Measurements from ENCODE around the gene SLC66A2.

SLC66A2 gene

DNA sequence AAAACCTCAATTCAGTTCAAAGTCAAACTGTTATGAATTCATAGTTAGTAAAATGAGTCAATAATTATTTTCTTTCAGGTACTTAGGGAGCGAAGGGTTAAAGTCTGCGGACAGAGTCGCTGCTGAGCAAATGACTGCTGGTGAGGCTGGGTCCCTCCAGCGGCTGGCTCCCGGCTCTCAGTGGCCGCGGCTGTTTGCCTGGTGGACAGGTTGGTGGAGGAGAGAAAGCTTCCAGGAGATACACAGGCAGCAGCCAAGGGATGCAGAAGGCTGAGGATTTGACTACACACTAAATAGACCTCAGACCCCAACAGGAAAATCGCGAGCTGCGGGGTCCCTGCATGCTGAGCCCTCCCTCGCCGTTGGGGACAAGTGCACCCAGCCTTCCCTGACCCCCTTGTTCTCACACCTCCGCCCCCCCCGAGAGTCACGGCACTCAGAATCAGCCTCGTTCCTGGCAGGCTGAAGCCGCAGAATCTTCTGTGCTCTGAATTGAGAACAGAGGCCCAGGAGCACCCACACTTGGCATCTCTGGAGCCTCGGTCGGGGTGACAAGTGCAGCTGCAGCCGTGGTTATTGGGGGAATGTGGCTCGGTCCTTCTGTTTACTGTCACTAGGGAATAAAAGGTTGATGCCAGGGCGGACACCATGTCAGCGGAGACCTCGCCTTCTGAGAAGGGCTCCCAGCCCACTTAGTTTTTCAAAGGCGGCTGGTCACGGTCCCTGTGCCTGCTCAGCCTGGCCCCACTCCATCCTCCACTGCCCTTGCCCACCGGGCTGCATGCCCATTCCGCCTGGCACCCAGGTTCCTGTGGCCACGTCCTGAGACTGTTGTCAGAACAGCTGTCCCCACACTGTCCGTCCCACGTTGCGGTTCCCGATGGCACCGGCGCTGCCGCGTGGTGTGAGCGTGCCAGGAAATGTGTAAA is 74.0 kb downstream of the SLC66A2 start:
- Mint-ChIP-seq H3K27ac (no peak overlapping the region), H3K27me3 (ENCODE audit: low read depth) (peaks cover 14% of the 10 kb centered on the region), H3K36me3 (ENCODE audit: low read depth) (peaks cover 4% of the 10 kb centered on the region), H3K4me3 (no peak overlapping the region), H3K9me3 (peaks cover 14% of the 10 kb centered on the region), H3K4me1 (peaks cover 9% of the 10 kb centered on the region)
- TF ChIP-seq, protein P1, sequence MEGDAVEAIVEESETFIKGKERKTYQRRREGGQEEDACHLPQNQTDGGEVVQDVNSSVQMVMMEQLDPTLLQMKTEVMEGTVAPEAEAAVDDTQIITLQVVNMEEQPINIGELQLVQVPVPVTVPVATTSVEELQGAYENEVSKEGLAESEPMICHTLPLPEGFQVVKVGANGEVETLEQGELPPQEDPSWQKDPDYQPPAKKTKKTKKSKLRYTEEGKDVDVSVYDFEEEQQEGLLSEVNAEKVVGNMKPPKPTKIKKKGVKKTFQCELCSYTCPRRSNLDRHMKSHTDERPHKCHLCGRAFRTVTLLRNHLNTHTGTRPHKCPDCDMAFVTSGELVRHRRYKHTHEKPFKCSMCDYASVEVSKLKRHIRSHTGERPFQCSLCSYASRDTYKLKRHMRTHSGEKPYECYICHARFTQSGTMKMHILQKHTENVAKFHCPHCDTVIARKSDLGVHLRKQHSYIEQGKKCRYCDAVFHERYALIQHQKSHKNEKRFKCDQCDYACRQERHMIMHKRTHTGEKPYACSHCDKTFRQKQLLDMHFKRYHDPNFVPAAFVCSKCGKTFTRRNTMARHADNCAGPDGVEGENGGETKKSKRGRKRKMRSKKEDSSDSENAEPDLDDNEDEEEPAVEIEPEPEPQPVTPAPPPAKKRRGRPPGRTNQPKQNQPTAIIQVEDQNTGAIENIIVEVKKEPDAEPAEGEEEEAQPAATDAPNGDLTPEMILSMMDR (IDR thresholded peaks at IDR 0.05; ENCODE audit: unreplicated experiment in 3 of 3) = no peak

DNA sequence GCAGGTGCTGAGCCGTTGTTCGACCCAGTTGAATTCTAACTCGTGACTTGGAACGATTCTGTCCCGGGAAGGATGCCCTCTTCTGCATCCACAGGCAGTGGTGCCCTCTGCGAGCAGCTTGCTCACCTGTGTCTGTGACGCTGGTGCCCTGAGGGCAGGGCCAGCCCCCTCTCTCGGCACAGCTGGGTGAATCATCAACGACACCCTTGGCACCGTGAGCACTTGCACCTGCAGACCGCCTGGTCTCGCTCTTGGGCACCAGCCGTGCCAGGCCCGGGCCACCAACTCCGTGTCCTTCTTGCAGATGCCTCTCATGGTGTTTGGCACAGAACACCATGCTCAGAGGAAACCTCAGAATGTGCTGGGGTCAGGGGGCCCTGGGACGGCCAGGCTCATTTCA is 75.0 kb downstream of the SLC66A2 start:
- Mint-ChIP-seq H3K4me3 (no peak overlapping the region), H3K36me3 (ENCODE audit: low read depth) (no peaks in the 10 kb centered on the region), H3K27ac (no peak overlapping the region), H3K27me3 (ENCODE audit: low read depth) (peaks cover 14% of the 10 kb centered on the region), H3K4me1 (peaks cover 10% of the 10 kb centered on the region), H3K9me3 (peaks cover 7% of the 10 kb centered on the region)
- TF ChIP-seq, protein P1 (IDR thresholded peaks at IDR 0.05; ENCODE audit: unreplicated experiment in 3 of 3) = no peak

DNA sequence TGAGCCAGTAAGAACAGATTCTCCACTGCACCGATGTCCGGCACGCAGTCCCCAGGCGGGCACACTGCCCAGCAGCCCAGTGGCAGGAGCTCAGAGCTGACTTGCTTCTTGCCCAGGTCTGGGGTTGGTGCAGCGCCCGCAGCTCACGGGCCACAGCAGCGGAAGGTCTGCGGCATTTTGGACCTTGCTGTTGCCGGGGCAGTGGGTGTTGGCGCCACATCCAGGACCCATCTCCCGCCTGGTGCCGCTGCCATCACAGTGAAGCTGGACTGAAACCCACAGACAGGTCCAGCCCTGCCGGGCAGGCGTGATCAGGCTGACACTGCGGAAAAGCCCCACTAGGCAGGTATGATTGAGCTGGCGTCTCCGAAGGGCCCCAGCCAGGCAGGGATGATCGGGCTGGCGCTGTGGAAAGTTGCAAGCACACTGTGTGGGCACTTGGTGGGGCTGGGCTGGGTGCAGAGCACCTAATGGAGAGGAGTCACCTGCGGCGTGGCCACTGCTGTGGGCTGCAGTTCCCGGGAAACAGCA is 75.5 kb downstream of the SLC66A2 start:
- Mint-ChIP-seq H3K4me1 (peaks cover 10% of the 10 kb centered on the region), H3K36me3 (ENCODE audit: low read depth) (no peaks in the 10 kb centered on the region), H3K27ac (no peak overlapping the region), H3K9me3 (peaks cover 7% of the 10 kb centered on the region), H3K4me3 (no peak overlapping the region), H3K27me3 (ENCODE audit: low read depth) (peaks cover 14% of the 10 kb centered on the region)
- TF ChIP-seq, protein P1 (IDR thresholded peaks at IDR 0.05; ENCODE audit: unreplicated experiment in 3 of 3) = no peak

DNA sequence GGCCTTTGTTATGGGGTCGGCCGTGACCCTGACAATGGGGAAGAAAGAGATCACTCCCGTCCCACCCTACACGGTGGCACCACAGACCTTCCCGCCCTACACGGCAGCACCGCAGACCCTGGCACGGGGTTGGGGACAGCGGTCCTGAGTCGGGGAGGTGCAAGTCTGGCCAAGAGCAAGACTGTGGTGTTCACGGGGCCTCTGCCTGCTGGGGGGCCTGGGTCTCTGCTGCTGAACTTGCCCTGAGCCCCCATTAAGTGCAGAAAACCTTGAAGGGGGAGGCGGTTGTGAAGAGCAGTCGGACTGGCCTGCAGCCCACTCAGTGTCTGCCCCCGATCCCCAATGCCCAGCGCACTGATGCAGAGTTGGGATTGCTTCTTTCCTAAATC is 75.9 kb downstream of the SLC66A2 start:
- Mint-ChIP-seq H3K9me3 (peaks cover 7% of the 10 kb centered on the region), H3K4me1 (peaks cover 12% of the 10 kb centered on the region), H3K27me3 (ENCODE audit: low read depth) (peaks cover 14% of the 10 kb centered on the region), H3K4me3 (no peak overlapping the region), H3K36me3 (ENCODE audit: low read depth) (no peaks in the 10 kb centered on the region), H3K27ac (no peak overlapping the region)
- TF ChIP-seq, protein P1 (IDR thresholded peaks at IDR 0.05; ENCODE audit: unreplicated experiment in 3 of 3) = no peak

DNA sequence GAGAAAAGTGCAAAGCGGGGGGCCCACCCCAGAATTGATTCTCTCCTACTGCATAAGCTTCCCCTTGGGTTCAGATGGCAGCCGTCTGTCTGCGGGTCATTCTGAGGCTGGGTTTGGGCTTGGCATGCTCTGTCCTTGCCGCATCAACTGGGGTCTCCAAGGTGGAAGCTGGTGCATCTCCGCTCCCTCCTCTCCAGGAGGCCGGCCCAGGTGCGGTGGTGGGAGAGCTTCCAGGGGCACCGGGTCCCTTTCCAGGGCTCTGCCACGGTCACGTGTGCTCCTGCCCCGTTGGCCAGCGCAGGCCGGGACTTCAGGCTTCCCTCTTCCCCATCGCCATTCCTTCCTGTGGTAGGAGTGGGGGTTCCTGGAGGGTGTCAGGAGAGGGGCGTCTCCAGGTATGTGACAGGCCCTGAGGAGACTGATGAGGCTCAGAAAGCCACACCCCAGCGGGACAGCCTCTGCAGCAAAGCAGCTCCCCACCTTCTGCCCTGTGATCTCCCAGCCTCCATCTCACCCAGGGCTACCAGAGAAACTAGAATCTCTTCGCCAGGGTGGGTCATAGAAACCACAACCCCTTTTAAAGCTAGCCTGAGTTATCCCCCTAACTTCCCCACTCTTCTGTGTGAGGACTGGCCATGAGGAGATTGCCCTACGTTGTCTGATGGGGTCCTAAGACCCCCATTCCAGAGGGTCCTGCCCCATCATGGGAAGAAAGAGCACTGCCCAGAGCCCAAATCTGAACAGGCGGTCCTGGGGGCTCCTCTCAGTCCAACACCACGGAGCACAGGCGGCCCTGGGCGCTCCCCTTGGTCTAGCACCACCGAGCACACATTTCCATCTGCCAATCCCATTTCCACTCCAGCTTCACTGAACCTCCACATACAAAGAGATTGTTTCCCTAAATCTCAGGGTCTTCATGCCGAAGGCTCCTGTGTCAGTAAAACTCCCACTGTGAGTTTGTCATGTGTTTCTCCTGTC is 76.6 kb downstream of the SLC66A2 start:
- H3K4me3 Mint-ChIP-seq = no peak overlapping the region
- H3K27ac Mint-ChIP-seq = no peak overlapping the region
- TF ChIP-seq, protein P1 (IDR thresholded peaks at IDR 0.05; ENCODE audit: unreplicated experiment in 3 of 3) = no peak
- H3K36me3 Mint-ChIP-seq (ENCODE audit: low read depth) = no peaks in the 10 kb centered on the region
- peaks cover 14% of the 10 kb centered on the region for H3K4me1 Mint-ChIP-seq
- peaks cover 14% of the 10 kb centered on the region for H3K27me3 Mint-ChIP-seq (ENCODE audit: low read depth)
- H3K9me3 Mint-ChIP-seq = peaks cover 7% of the 10 kb centered on the region

All from nephron (organoid).